Left kidney (tissue), 2 donors: ENCODE results near the gene SNPH. TPM values are rescaled to one million over a fixed set of nuclear protein-coding genes. Genes with fewer than 3 reads are reported as not detected.

Experiments used
- DNase-seq: peaks from one replicate; pipeline ENCODE4 v3.0.0-alpha.2; 2013
- polyA plus RNA-seq: library from polyadenylated mRNA; unstranded; fragments of 120-200 nt; gene quantifications from one replicate; pipeline ENCODE4 v1.2.1, GENCODE V29; 2013; ENCODE audit not compliant: insufficient read length

SNPH gene
- polyA plus RNA-seq, 1 donor = 3.3 TPM

DNA sequence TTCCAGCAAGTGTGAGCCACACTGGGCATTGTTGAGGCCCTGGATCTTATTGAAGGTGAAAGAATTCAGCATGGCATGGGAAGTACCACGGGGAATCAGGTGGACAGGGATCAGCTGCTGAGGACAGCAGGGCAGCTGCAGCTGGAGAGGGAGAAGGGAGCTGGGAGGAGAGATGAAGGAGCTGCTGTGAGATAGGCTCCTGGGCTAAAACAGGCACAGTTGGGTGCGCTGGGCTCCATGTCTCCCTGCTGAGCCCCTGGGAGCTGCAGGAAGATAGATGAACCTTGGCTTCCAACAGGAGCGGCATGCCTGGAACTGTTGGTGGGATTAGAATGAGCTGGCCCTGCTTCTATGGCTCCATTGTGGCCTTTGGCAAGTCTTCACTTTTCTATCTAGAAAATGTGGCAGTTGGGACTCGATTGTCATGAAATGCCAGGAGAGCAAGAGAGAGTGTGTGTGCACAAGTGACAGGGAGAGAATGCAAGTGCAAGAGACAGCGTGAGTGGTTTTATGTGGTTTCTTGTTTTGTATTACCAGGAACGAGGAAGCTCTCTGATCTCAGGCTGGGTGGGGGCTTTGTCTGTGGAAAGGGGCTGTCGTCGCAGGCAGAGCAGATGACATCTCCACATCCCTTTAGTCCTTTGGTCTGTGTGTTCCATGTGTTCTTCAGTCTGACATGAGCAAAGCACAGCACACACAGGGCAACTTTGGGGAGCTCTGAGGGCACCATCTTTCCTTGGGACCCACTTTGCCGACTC, 20.4 kb downstream of the SNPH start:
- DNase-seq = no peak

DNA sequence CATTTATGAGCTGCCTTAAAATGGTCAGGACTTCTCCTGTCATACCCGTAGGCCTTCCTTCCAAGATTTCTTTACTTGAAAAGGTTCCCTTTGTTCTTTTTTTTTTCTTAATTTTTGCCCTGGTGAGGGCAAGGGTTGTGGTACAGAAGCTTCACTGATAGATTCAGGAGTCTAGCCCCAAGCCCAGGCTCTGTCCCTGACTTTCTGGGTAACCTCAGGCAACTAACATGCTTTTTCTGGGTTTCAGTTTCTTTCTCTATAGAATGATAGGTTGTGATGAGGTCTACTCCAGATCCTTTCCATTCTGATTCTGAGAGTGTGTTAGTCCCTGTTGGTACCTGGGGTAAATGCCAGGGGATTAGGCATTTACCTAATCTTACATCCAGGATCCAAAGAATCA, 21.2 kb downstream of the SNPH start:
- DNase-seq = no peak

DNA sequence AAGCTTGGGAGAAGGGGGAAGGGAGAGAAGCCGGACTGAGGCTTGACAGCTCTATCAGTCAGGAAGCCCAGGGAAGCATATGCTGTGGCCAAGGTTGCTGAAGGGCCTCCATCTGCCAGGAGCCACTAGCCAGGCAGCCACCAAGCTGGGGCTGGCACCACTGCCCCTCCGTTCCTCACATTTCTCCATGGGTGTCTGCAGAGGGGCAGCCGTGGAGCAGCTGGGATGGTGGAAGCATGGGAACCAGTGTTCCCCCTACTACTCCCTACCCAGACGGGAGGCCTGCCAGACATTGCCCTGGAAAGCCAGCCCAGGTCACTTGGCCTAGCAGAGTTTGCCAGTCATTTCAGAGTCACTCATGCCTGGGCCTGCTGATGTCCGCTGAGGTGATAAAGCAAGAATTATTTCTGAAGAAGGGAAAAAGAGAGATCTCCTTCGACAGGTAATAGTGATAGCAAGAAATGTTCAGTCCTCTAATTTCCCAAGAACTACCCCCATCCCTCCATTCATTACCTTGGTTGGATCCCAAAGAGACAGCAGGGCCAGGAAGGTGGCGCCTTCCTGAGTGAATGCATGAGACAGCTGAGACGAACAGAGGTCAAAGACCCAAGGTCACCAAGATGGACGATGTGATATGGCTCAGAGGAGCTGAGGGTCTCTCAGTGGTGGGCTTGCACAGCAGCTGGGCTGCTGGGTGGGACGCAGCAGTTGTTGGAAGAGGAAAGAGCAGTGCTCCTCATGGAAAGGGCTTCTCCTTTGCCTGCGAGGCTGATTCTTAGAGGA, 21.9 kb downstream of the SNPH start:
- DNase-seq = no peak

- no peak for DNase-seq
These were observed 25.2 kb downstream of the SNPH start for GRCh38 chr20:1291191-1291741.

GRCh38 chr20:1292620-1293019, 26.5 kb downstream of the SNPH start:
- no peak for DNase-seq

DNA sequence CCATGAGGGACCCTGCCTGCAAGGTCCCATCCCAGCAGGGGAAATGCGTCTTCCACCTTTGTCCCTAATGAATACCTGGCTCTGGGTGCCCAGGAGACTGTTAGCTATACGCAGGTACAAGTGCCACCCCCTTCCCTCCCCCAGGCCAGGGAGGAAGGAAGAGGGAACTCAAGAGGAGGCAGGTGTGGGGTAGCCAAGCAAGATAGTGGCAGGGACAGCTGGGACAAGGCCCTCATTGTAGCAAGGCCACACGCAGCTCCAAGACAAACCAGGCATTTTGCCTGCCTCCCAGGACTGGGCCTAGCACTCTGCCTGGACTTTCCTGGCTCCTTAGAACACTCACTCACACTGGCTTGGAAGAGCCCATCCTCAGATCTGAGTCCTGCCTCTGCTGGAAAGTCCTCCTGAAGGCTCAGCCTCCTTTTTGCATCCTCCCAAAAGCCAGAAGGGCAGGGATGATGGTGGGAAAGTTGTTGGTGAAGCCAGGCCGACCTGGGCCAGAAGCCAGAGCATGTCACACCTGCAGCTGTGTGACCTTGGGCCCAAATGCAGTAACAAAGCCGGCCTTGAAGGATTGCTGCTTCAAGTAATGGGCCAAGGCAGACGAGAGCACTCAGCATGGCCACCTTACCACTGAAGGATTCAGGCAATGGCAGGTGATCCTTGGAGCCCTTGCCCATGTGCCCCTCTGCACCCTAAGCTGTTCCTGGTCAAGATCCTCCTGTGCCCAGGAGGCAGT, 27.7 kb downstream of the SNPH start:
- DNase-seq = no peak

- no peak for DNase-seq
These were observed 28.4 kb downstream of the SNPH start for GRCh38 chr20:1294497-1294896.

GRCh38 chr20:1295276-1295930, 29.3 kb downstream of the SNPH start:
- DNase-seq = no peak

DNA sequence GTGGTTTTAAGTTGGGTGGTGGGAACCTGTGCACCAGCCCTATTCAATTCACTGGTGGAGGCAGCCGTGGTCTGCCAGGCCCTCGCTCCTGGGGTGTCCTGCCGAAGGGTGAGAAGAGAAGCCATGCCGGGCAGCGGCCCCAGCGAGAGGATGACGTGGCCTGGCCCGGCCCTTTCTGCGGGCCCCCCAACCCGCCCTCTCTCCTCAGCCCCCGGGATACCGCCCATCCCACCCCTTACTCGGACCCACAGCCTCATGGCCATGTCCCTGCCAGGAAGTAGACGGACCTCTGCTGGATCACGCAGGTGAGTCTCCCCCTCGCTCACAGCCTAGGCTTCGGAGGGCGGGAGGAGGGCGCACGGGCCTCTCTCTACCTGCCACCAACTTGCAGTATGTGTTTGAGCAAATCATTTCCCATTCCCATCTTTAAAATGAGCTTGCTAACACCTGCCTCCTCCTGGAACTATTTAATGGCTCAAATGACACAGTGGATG, 30.1 kb downstream of the SNPH start:
- DNase-seq = no peak

GRCh38 chr20:1296922-1297321, 30.8 kb downstream of the SNPH start:
- DNase-seq = no peak

- DNase-seq = no peak
These were observed 31.4 kb downstream of the SNPH start for GRCh38 chr20:1297486-1297885.

DNA sequence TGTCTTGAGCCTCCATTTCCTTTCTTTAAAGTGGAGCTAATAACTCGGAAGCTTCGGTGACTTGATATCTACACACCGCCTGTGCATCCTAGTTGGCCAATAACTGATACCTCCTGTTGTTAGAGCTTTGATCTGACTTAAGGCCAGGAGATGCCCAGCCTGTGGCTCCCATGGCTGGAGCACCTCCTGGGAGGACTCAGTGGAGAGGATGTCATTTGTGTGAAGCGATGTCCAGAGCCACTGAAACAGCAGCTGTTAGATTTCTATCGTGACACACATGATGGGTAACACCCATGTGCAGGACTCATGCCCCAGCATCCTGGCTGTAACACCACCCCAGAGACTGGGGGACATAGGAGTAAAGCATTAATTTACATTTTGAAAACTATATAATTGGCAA, 32.1 kb downstream of the SNPH start:
- DNase-seq = no peak

DNA sequence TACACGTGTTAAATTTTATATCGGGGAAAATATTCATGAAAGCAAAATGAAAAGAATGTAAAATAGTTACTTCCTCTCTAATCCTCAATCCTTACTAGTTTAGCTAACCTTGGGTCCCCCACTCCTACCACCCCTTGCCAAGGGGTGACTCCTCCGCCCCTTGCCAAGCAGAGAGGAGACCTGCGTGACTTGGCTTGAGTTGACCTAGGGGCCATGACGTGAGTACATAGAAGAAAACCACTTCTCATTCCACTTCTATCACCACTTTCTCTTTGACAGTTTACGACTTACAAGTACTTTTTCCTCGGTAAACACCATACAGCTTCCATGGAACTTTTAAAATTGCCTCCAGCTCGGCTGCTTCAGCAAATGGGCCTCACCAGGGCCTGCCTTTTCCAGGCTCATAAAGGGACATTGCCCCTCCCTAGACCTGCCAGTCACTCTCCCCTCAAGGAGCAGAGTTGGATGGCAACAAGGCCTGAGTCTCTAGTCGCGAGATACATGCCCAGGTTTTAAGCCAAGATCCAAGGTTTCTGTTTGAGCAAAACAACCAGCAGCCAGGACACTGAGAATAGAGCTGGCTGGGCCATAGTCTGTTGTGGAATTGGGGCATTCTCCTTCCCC, 32.9 kb downstream of the SNPH start:
- no peak for DNase-seq

DNA sequence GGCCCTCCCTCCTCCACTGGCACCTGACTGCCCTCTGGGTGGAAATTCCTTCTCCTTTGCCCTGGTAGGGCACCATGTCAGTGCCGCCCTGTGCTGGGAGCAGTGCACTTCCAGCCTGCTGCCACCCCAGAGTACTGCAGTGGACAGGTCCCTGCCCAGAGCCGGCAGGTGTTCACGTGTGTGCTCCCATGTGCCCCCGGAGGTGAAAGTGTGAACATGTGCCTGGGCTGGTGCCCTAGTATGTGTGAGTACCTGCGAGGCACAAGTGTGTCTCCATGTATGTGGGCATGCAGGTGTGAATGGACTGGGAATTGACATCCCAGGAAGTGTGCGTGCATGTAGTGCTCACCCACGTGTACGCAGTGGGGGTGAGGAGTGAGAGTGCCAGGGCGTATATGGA, 33.4 kb downstream of the SNPH start:
- no peak for DNase-seq

GRCh38 chr20:1300083-1300840, 34.2 kb downstream of the SNPH start:
- DNase-seq = no peak

DNA sequence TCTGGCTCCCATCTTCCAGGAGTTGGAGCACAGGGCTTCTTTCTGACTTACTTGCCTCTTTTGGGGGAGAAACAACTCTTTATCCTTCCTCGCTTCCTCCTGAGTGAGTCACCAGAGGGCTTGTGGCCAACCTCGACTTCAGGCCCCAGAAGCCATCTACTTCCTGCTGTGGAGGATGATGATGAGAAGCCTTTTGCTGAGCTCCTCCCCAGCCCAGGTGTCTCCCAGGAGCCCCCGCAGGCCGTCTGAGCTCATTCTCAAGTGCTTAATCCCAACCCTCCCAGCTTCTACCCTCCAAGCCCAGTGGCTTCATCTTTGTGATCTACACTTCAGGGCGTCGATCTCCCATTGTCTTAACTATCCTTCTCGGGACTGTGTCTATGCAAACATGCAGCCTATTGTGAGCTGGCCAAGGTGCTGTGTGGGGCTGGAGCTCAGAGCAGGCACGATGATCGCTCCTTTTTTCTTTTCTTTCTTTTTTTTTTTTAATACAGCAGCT, 35.0 kb downstream of the SNPH start:
- DNase-seq = no peak

GRCh38 chr20:1302685-1303541, 36.8 kb downstream of the SNPH start:
- DNase-seq = no peak

GRCh38 chr20:1304710-1305515, 38.8 kb downstream of the SNPH start:
- DNase-seq = no peak

- no peak for DNase-seq
These were observed 39.6 kb downstream of the SNPH start for GRCh38 chr20:1305712-1306111.
